Measurements from ENCODE around the gene APBB3. TPM values are rescaled to one million over a fixed set of nuclear protein-coding genes. Genes with fewer than 3 reads are reported as not detected.

The APBB3 gene
- polyA plus RNA-seq, 1 donor from 2014 or later, result 131 TPM

GRCh38 chr5:140548300-140548688 lies 16.1 kb downstream of the APBB3 start:
- Histone ChIP-seq H4K20me1 (ENCODE audit: insufficient read depth) (no peaks in the 10 kb centered on the region), H3K9me3 (ENCODE audit: low read length) (no peaks in the 10 kb centered on the region), H3K27me3 (ENCODE audit: insufficient read depth, low read depth, low read length) (no peaks in the 10 kb centered on the region), H3K4me2 (ENCODE audit: low read length) (no peak overlapping the region), H3K36me3 (ENCODE audit: insufficient read depth, low read length) (no peaks in the 10 kb centered on the region), H3F3A (ENCODE audit: insufficient read depth, low read length, poor library complexity, severe bottlenecking) (no peaks in the 10 kb centered on the region), H3K9me2 (ENCODE audit: insufficient read depth, low read length) (no peaks in the 10 kb centered on the region), H3K4me3 (ENCODE audit: low read length) (no peak overlapping the region), H2AFZ (ENCODE audit: low read depth, low read length) (no peak overlapping the region), H3K27ac (ENCODE audit: low read length) (no peak overlapping the region), H3K9ac (ENCODE audit: low read length) (no peak overlapping the region), H3K79me2 (replicated peaks; ENCODE audit: insufficient read depth, low read length) (peaks cover 7% of the 10 kb centered on the region)
- no peak for TF ChIP-seq REST (IDR thresholded peaks at IDR 0.05; ENCODE audit: borderline replicate concordance)
- peak; percentile 17 for TF ChIP-seq POLR2AphosphoS5 (IDR thresholded peaks at IDR 0.05)
- no peak for TF ChIP-seq EP300 (conservative IDR thresholded peaks at IDR 0.05; ENCODE audit: poor library complexity, severe bottlenecking)
- no peak for TF ChIP-seq EZH2 (IDR thresholded peaks at IDR 0.05; ENCODE audit: borderline replicate concordance, insufficient read depth, low read length, poor library complexity, severe bottlenecking)

- TF ChIP-seq POLR2AphosphoS5 (IDR thresholded peaks at IDR 0.05) (peak; percentile 32), MXI1 (conservative IDR thresholded peaks at IDR 0.05; ENCODE audit: poor library complexity, severe bottlenecking) (peak; percentile 27), TAF1 (IDR thresholded peaks at IDR 0.05; ENCODE audit: low read depth) (no peak), SMC3 (conservative IDR thresholded peaks at IDR 0.05; ENCODE audit: poor library complexity) (no peak), RAD21 (conservative IDR thresholded peaks at IDR 0.05) (peak; percentile 23), EZH2 (IDR thresholded peaks at IDR 0.05; ENCODE audit: borderline replicate concordance, insufficient read depth, low read length, poor library complexity, severe bottlenecking) (no peak), CTCF (IDR thresholded peaks at IDR 0.05; ENCODE audit: poor library complexity, severe bottlenecking) (peak; percentile 47), EP300 (conservative IDR thresholded peaks at IDR 0.05; ENCODE audit: poor library complexity, severe bottlenecking) (no peak)
- no peak within 1 kb of the TSS for H3K27ac ChIP-seq (ENCODE audit: low read length)
- H3K9me2 ChIP-seq (ENCODE audit: insufficient read depth, low read length), result no peaks in the 10 kb centered on the region
- no peaks in the 10 kb centered on the region for H3F3A ChIP-seq (ENCODE audit: insufficient read depth, low read length, poor library complexity, severe bottlenecking)
- H3K9me3 ChIP-seq (ENCODE audit: low read length), result no peaks in the 10 kb centered on the region
- no peak within 1 kb of the TSS for H2AFZ ChIP-seq (ENCODE audit: low read depth, low read length)
- H3K4me2 ChIP-seq (ENCODE audit: low read length), result no peak within 1 kb of the TSS
- no peaks in the 10 kb centered on the region for H3K36me3 ChIP-seq (ENCODE audit: insufficient read depth, low read length)
- H3K27me3 ChIP-seq (ENCODE audit: insufficient read depth, low read depth, low read length), result no peaks in the 10 kb centered on the region
- peak within 1 kb of the TSS; percentile 54 for H3K4me3 ChIP-seq (ENCODE audit: low read length)
- peak within 1 kb of the TSS; percentile 9 for H3K9ac ChIP-seq (ENCODE audit: low read length)
- no peaks in the 10 kb centered on the region for H4K20me1 ChIP-seq (ENCODE audit: insufficient read depth)
- peaks cover 2% of the 10 kb centered on the region for H3K79me2 ChIP-seq (replicated peaks; ENCODE audit: insufficient read depth, low read length)
These were observed 16.7 kb downstream of the APBB3 start, which contains the start of gene EIF4EBP3 for GRCh38 chr5:140547508-140548299. Gene EIF4EBP3, plus strand, starts transcription at chr5:140547662. Its CDS starts 76 bp downstream, at chr5:140547738.

Measured in neural cell (in vitro differentiated cells).